ENCODE data around the gene FAM118A.

FAM118A gene

DNA sequence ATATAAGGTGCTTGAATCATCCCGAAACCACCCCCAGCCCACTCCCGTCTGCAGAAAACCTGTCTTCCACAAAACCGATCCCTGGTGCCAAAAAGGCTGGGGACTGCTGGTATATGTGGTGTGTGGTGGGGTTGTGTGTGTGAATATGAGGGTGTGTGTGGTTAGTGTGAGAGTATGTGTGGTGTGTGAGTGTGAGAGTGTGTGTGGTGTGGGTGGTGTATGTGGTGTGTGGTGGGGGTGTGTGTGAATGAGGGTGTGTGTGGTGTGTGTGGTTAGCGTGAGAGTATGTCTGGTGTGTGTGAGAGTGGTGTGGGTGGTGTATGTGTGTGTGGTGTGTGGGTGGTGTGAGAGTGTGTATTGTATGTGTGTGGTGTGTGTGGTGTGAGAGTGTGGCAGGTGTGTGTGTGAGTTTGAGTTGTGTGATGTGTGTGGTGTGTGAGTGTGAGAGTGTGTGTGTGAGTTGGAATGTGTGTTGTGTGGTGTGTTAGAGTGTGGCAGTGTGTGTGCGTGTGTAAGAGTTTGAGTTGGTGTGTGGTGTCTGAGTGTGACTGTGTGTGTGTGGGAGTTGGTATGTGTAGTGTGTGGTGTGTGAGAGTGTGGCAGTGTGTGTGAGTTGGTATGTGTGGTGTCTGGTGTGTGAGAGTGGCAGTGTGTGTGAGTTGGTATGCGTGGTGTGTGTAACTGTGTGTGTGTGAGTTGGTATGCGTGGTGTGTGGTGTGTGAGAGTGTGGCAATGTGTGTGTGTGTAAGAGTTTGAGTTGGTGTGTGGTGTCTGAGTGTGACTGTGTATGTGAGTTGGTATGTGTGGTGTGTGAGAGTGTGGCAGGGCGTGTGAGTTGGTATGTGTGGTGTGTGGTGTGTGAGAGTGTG, 18.4 kb upstream of the FAM118A start:
- H3K4me1 ChIP-seq (ENCODE audit: insufficient read depth, low read length): no peaks in the 10 kb centered on the region
- H3K9ac ChIP-seq (ENCODE audit: low read depth, low read length): no peak overlapping the region
- no peaks in the 10 kb centered on the region for H3K9me3 ChIP-seq (ENCODE audit: insufficient read depth, low read length, severe bottlenecking)
- no peak overlapping the region for H3K27ac ChIP-seq (ENCODE audit: low read length)
- no peak for DNase-seq
- H3K4me2 ChIP-seq (ENCODE audit: insufficient read depth, low read length): no peak overlapping the region
- H3K79me2 ChIP-seq (ENCODE audit: insufficient read depth, low read length): no peaks in the 10 kb centered on the region
- H3K27me3 ChIP-seq (ENCODE audit: insufficient read depth, low read length, poor library complexity): peaks cover 5% of the 10 kb centered on the region
- no peak for TF ChIP-seq EZH2 (IDR thresholded peaks at IDR 0.05; ENCODE audit: borderline replicate concordance, low read depth, low read length, severe bottlenecking)
- TF ChIP-seq, protein P1, sequence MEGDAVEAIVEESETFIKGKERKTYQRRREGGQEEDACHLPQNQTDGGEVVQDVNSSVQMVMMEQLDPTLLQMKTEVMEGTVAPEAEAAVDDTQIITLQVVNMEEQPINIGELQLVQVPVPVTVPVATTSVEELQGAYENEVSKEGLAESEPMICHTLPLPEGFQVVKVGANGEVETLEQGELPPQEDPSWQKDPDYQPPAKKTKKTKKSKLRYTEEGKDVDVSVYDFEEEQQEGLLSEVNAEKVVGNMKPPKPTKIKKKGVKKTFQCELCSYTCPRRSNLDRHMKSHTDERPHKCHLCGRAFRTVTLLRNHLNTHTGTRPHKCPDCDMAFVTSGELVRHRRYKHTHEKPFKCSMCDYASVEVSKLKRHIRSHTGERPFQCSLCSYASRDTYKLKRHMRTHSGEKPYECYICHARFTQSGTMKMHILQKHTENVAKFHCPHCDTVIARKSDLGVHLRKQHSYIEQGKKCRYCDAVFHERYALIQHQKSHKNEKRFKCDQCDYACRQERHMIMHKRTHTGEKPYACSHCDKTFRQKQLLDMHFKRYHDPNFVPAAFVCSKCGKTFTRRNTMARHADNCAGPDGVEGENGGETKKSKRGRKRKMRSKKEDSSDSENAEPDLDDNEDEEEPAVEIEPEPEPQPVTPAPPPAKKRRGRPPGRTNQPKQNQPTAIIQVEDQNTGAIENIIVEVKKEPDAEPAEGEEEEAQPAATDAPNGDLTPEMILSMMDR (IDR thresholded peaks at IDR 0.05; ENCODE audit: borderline replicate concordance, extremely low read depth, low read length, poor library complexity, severe bottlenecking): no peak
- no peak overlapping the region for H2AFZ ChIP-seq (ENCODE audit: low read depth, low read length)
- no peaks in the 10 kb centered on the region for H4K20me1 ChIP-seq (ENCODE audit: insufficient read depth, low read length)
- no peak overlapping the region for H3K4me3 ChIP-seq (ENCODE audit: low read depth in 1 of 2, low read length in 2 of 2)
- no peaks in the 10 kb centered on the region for H3K36me3 ChIP-seq (ENCODE audit: insufficient read depth, low read length)
- ATAC-seq (ENCODE audit: insufficient read depth, low read depth): no peak

DNA sequence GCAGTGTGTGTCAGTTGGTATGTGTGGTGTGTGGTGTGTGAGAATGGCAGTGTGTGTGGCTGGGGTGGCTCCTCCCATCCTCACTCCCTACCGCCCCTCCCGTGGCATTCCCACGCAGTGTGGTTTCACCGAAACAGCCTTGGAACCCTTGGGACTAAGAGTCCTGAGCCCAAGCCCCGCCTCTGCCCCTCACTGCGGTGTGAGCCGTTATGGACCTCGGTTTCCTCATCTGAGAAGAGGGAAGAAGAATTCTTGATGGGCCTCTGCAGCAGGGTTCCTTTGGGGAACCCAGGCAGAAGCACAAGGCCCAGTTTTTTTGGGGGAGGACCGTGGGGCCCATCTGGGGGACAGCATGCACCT, 17.8 kb upstream of the FAM118A start:
- no peak overlapping the region for H3K27ac ChIP-seq (ENCODE audit: low read length)
- no peaks in the 10 kb centered on the region for H3K36me3 ChIP-seq (ENCODE audit: insufficient read depth, low read length)
- no peak overlapping the region for H2AFZ ChIP-seq (ENCODE audit: low read depth, low read length)
- no peak overlapping the region for H3K9ac ChIP-seq (ENCODE audit: low read depth, low read length)
- H3K27me3 ChIP-seq (ENCODE audit: insufficient read depth, low read length, poor library complexity): peaks cover 2% of the 10 kb centered on the region
- H3K4me2 ChIP-seq (ENCODE audit: insufficient read depth, low read length): no peak overlapping the region
- no peaks in the 10 kb centered on the region for H4K20me1 ChIP-seq (ENCODE audit: insufficient read depth, low read length)
- TF ChIP-seq, protein P1 (IDR thresholded peaks at IDR 0.05; ENCODE audit: borderline replicate concordance, extremely low read depth, low read length, poor library complexity, severe bottlenecking): no peak
- no peak for TF ChIP-seq EZH2 (IDR thresholded peaks at IDR 0.05; ENCODE audit: borderline replicate concordance, low read depth, low read length, severe bottlenecking)
- ATAC-seq (ENCODE audit: insufficient read depth, low read depth): no peak
- no peaks in the 10 kb centered on the region for H3K4me1 ChIP-seq (ENCODE audit: insufficient read depth, low read length)
- H3K79me2 ChIP-seq (ENCODE audit: insufficient read depth, low read length): no peaks in the 10 kb centered on the region
- DNase-seq: no peak
- no peak overlapping the region for H3K4me3 ChIP-seq (ENCODE audit: low read depth in 1 of 2, low read length in 2 of 2)
- no peaks in the 10 kb centered on the region for H3K9me3 ChIP-seq (ENCODE audit: insufficient read depth, low read length, severe bottlenecking)

DNA sequence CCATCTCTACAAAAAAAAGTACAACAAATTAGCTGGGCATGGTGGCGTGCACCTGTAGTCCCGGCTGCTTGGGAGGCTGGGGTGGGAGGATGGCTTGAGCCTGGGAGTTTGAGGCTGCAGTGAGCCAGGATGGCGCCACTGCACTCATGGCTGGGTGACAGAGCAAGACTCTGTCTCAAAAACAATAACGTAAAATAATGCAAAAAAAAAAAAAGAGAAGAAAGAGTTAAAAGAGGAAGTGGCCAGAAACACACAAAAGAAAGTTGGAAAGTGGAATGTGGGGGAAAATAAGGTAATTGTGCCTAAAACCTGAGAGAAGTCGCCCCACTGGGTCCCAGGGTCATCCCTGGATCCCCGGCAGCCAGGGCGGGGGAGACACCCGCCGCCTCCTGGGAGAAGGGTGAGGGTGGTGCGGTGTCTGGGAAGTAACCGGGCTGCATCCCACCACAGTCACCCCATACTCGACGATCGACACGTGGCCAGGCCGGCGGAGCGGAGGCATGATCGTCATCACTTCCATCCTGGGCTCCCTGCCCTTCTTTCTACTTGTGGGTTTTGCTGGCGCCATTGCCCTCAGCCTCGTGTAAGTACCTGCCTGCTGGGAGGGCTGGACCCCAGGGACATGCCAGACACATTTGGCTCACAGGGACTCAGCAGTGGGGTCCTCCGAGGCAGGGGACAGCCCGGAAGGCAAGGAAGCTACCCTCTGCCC, 16.8 kb upstream of the FAM118A start:
- ATAC-seq (ENCODE audit: insufficient read depth, low read depth): no peak
- Histone ChIP-seq H4K20me1 (ENCODE audit: insufficient read depth, low read length) (no peaks in the 10 kb centered on the region), H3K79me2 (ENCODE audit: insufficient read depth, low read length) (no peaks in the 10 kb centered on the region), H3K9ac (ENCODE audit: low read depth, low read length) (no peak overlapping the region), H2AFZ (ENCODE audit: low read depth, low read length) (no peak overlapping the region), H3K27me3 (ENCODE audit: insufficient read depth, low read length, poor library complexity) (no peaks in the 10 kb centered on the region), H3K4me2 (ENCODE audit: insufficient read depth, low read length) (no peak overlapping the region), H3K9me3 (ENCODE audit: insufficient read depth, low read length, severe bottlenecking) (no peaks in the 10 kb centered on the region), H3K36me3 (ENCODE audit: insufficient read depth, low read length) (no peaks in the 10 kb centered on the region), H3K4me3 (ENCODE audit: low read depth in 1 of 2, low read length in 2 of 2) (no peak overlapping the region), H3K27ac (ENCODE audit: low read length) (no peak overlapping the region), H3K4me1 (ENCODE audit: insufficient read depth, low read length) (no peaks in the 10 kb centered on the region)
- TF ChIP-seq, protein P1 (IDR thresholded peaks at IDR 0.05; ENCODE audit: borderline replicate concordance, extremely low read depth, low read length, poor library complexity, severe bottlenecking): no peak
- no peak for TF ChIP-seq EZH2 (IDR thresholded peaks at IDR 0.05; ENCODE audit: borderline replicate concordance, low read depth, low read length, severe bottlenecking)
- no peak for DNase-seq

All from DND-41 (cell line).